Psoas muscle (tissue), 8 donors: ENCODE data around the gene ZNF275. TPM values are rescaled to one million over a fixed set of nuclear protein-coding genes. Genes with fewer than 3 reads are reported as not detected.

Experiments
- ATAC-seq, 4 donors: fragments of 200-7000 bp; cut with Tn5 transposase; one replicate each; pipeline ENCODE4 v1.9.1; 2020; ENCODE audit warnings: moderate library complexity in 3 of 4, mild to moderate bottlenecking in 2 of 4
- DNase-seq, 2 donors: peaks; one replicate each; pipeline ENCODE4 v3.0.0-alpha.2; 2020
- H3K27ac ChIP-seq: fragments of 200-600 bp; one replicate; pipeline ENCODE4 v1.8.0; 2022
- H3K27me3 ChIP-seq, 3 donors: fragments of 200-600 bp in 1 of 3; one replicate each; pipeline versions ENCODE4 v1.6.1 to v1.8.0; 2013 to 2022; ENCODE audit warnings: low read length in 2 of 3, mild to moderate bottlenecking in 2 of 3, moderate library complexity in 1 of 3; ENCODE audit not compliant: insufficient read depth in 3 of 3
- H3K36me3 ChIP-seq, 2 donors: fragments of 200-600 bp in 1 of 2; one replicate each; pipeline versions ENCODE4 v1.6.1 to v1.8.0; 2013 to 2022; ENCODE audit warnings: low read depth in 1 of 2, mild to moderate bottlenecking in 1 of 2, moderate library complexity in 1 of 2; ENCODE audit not compliant: insufficient read depth in 1 of 2
- H3K4me1 ChIP-seq: fragments of 200-600 bp; one replicate; pipeline ENCODE4 v1.8.0; 2022
- H3K4me3 ChIP-seq: fragments of 200-600 bp; one replicate; pipeline ENCODE4 v1.8.0; 2022; ENCODE audit warnings: mild to moderate bottlenecking
- H3K9me3 ChIP-seq: fragments of 200-600 bp; one replicate; pipeline ENCODE4 v1.8.0; 2022
- WGBS, 3 donors: extraction: QIAGEN DNeasy Blood & Tissue Kit; methylation state at CpG; one replicate each; pipeline versions ENCODE4 v1.1.6 to v1.1.7; 2013; 5-methylcytosine and 5-hydroxymethylcytosine counted together
- intact Hi-C, 2 donors: fragments of 100-400 bp; cut with DNase I; formaldehyde crosslinking; loops; one replicate each; pipeline versions ENCODE4 v1.11.0 to v1.14.2; 2022
- polyA plus RNA-seq, 3 donors: library from polyadenylated mRNA; stranded (reverse); fragments of 200-250 nt; gene quantifications; one replicate each; pipeline ENCODE4 v1.2.3, GENCODE V29; 2013
- total RNA-seq, 4 donors: library from RNA; stranded (reverse); fragmentation: NEBNext Ultra II Directional in 2 of 4; extraction: Animal tissue kit (Norgen Biotek cat#: 25700) in 2 of 4; gene quantifications; one replicate each; pipeline versions ENCODE4 v1.2.1 to v1.2.4, GENCODE V29; 2021 to 2023
- TF ChIP-seq, protein P1 (sequence below): fragments of 200-600 bp; IDR thresholded peaks from one replicate; pipeline ENCODE4 v1.8.0; 2022; ENCODE audit warnings: antibody characterized with exemption
- donor health status: healthy with polysubstance abuse.
- donor health status: DM: no; HTN: no; CAD: no; lungs with moderate emphysema.
- donor health status: Bipolar disorder and iron deficiency.
- donor health status: healthy.
- donor health status: DM: yes; HTN: yes; CAD: no.
- donor health status: DM: no; HTN: no; CAD: no.
- donor health status: DM: no; HTN: no; CAD: no.
- donor health status: DM: yes; HTN: yes; CAD: no.

The ZNF275 gene
- total and polyA plus RNA-seq, 7 donors = 2.4 to 7.7 (median 5.5) TPM

DNA sequence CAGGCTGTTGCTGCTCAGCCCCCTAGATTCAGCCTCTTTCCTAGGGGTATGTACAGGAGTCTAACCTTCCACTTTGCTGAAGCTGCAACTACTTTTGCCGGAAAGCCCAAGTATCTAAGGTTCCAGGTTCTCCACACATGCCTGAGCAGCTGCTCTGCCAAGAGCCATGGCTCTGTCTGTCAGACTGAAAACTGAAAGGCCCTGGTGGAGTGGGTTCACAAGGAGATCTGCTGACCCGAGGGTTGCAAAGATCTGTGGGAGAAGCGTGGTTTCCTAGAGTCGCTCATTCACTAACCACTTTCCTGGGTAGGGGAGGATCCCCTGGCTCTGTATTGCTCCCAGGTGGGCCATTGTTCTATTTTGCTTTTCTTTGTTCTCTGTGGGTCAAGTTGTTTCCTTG is 6.4 kb upstream of the ZNF275 start:
- intact Hi-C loops = no loop called here
- DNase-seq = no peak
- 79 to 94% (median 82%) methylated on average over 4 of the region's 4 CpGs for WGBS, 3 donors
- TF ChIP-seq, protein P1, sequence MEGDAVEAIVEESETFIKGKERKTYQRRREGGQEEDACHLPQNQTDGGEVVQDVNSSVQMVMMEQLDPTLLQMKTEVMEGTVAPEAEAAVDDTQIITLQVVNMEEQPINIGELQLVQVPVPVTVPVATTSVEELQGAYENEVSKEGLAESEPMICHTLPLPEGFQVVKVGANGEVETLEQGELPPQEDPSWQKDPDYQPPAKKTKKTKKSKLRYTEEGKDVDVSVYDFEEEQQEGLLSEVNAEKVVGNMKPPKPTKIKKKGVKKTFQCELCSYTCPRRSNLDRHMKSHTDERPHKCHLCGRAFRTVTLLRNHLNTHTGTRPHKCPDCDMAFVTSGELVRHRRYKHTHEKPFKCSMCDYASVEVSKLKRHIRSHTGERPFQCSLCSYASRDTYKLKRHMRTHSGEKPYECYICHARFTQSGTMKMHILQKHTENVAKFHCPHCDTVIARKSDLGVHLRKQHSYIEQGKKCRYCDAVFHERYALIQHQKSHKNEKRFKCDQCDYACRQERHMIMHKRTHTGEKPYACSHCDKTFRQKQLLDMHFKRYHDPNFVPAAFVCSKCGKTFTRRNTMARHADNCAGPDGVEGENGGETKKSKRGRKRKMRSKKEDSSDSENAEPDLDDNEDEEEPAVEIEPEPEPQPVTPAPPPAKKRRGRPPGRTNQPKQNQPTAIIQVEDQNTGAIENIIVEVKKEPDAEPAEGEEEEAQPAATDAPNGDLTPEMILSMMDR = no peak
- no peak for ATAC-seq
- Histone ChIP-seq H3K36me3 (no peaks in the 10 kb centered on the region), H3K27ac (no peak overlapping the region), H3K4me3 (no peak overlapping the region), H3K27me3 (peaks cover 0 to 18% (median 0%) of the 10 kb centered on the region in 3 donors), H3K4me1 (no peaks in the 10 kb centered on the region), H3K9me3 (peaks cover 16% of the 10 kb centered on the region)

DNA sequence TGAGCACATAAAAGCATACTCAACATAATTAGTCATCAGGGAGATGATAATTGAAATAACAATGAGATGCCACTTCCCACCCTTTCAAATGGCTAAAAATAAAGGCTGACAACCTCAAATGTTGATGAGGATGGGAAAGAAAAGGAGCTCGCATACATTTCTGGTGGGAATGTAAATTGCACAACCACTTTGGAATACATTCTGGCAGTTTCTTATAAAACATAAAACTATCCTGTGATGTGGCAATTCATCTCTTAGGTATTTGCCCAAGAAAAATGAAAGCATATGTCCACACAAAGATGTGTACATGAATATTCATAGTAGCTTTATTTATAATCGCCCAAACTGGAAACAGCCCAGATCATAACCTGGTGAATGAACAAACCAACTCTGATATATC is 687 bp upstream of the ZNF275 start:
- intact Hi-C loops = no loop called here

DNA sequence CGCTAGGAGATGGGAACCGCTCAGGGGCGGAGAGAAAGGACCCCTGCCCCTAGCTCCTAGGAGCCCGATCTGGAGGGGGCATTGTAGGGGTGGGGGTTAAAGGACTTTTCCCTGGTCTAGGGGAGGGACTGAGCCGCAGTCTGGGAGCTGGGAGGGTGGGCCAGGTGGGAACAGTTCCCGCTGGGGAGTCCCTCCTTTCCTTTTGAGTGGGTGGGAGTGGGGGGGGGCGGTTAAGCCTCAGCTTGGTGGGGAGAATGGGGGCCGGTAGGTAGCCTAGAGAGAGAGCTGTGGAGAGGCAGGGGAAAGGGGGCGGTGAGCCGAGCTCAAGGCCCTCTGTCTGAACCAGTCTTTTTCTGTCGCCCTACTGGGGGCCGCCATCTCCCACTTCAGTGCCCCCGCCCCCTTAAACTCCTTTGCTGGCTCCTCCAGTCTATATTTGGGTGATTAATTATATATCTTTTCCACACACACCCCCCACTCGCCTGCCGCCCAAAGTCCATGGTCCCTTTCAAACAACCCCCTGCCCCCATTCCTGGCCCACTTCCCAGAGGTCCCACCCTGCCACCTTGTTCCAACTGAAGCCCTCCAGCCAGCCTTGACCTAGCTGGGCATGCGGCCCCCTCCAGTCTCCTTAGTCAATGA is 822 bp downstream of the ZNF275 start:
- Histone ChIP-seq H3K9me3 (no peaks in the 10 kb centered on the region), H3K4me3 (peak overlapping the region; percentile 71), H3K36me3 (no peaks in the 10 kb centered on the region), H3K4me1 (peaks cover 4% of the 10 kb centered on the region), H3K27me3 (no peaks in the 10 kb centered on the region), H3K27ac (peak overlapping the region; percentile 66)
- intact Hi-C loops = no loop called here
- DNase-seq (no peak), ATAC-seq (no peak)
- TF ChIP-seq, protein P1 = no peak
- WGBS, 3 donors = 21 to 47% (median 29%) methylated on average over 3 to 16 of the region's 16 CpGs

More for the DNA sequence above, 687 bp upstream of the ZNF275 start:
- 61 to 69% (median 67%) methylated on average over 2 of the region's 2 CpGs for WGBS, 3 donors
- Histone ChIP-seq H3K27me3 (peaks cover 0 to 10% (median 0%) of the 10 kb centered on the region in 3 donors), H3K36me3 (no peaks in the 10 kb centered on the region), H3K27ac (no peak overlapping the region), H3K4me1 (peaks cover 4% of the 10 kb centered on the region), H3K4me3 (peak overlapping the region; percentile 71), H3K9me3 (no peaks in the 10 kb centered on the region)
- DNase-seq = no peak
- ATAC-seq = no peak
- TF ChIP-seq, protein P1 = no peak

DNA sequence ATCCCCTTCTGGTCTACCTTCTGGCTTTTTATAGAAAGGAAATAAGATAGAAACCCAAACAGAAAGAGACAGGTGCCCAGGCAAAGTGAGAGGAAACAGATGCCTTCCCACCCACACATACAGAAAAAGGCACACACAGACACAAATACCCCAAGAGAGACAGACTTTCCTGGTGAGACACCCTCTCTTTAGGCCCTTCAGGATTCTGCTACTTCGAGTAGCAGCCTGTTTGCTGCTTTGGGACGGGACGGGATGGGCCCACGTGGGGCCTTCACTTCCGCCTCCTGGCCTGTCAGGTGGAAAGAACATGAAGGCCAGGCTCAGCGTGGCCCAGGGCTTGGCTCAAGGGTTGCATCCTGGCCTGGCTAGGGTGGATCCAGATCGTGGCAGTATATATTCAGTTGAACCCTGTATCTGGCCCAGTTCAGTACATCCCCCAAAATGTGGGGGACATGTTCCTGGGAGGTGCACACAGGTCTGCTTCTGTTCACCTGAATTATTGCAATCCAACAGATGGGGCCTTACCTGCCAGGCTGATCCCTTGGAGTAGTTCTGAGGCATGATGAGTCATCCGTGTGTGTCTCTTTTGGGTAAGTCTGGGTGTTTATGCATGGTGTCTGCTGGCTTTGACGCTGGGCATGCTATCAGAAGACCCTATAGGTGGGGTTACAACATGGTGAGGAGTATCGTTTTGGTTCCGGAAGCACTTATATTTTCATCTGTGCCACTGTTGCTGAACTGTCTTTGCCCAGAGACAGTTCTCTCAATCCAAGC is 2.4 kb downstream of the ZNF275 start:
- Histone ChIP-seq H3K36me3 (no peaks in the 10 kb centered on the region), H3K9me3 (no peaks in the 10 kb centered on the region), H3K27ac (no peak overlapping the region), H3K4me1 (peaks cover 4% of the 10 kb centered on the region), H3K27me3 (no peaks in the 10 kb centered on the region), H3K4me3 (no peak overlapping the region)
- TF ChIP-seq, protein P1 = no peak
- DNase-seq (no peak), ATAC-seq (no peak)
- intact Hi-C loops = no loop called here
- WGBS, 3 donors = 69 to 90% (median 84%) methylated on average over 7 to 11 of the region's 11 CpGs
